ENCODE data around the gene EPSTI1.

The EPSTI1 gene

GRCh38 chr13:42976066-42976465 lies 16.0 kb downstream of the EPSTI1 start:
- DNase-seq (ENCODE audit: low read depth in 2 of 2, low spot score in 1 of 2): no peak

DNA sequence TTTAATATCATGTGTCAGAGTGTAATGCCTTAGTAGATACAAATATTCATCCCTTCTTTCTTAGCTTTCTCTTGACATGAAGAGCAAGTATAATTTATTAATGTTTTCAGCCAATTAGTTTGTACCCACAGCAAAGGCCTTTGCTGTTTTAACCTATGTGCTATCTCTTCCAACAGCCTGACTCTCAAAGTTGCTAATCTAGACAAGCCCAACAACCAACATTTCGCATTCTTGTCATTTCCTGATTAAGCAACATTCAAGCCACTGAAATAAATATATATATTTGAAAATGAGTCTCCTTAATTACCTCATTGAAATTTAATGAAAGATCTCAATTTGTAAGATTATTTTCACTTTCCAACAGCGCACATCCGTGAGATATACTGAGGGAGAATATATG lies 18.5 kb downstream of the EPSTI1 start:
- no peak for DNase-seq (ENCODE audit: low read depth in 2 of 2, low spot score in 1 of 2)

DNA sequence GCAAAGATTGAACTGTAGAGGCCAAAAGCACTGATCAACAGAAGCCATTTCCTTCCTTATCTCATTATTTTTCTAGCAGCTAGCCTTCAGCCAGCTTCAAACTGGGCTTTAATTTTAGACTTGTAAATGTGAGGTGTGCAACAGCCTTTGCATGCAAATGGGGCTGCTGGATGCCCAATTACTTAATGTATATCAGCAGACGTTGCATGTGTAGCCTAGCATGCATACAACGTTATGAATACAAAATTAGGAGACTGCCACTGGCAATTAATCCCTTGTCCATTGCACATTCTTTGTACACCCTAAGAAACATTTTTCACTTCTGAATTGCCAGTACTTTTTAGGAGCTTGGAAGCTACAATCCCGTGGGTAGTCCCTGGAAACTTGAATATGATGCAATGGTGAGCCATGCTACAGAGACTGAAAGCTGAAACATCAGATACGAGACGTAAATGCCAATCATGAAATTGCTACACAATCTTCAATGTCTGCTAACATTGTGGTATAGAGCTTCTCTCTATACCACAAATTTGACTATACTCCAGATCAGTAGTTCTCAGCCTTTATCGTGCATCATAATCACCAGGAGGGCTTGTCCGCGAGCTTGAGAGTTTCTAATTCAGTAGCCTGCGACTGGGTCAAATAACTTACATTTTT lies 20.2 kb downstream of the EPSTI1 start:
- no peak for DNase-seq (ENCODE audit: low read depth in 2 of 2, low spot score in 1 of 2)

DNA sequence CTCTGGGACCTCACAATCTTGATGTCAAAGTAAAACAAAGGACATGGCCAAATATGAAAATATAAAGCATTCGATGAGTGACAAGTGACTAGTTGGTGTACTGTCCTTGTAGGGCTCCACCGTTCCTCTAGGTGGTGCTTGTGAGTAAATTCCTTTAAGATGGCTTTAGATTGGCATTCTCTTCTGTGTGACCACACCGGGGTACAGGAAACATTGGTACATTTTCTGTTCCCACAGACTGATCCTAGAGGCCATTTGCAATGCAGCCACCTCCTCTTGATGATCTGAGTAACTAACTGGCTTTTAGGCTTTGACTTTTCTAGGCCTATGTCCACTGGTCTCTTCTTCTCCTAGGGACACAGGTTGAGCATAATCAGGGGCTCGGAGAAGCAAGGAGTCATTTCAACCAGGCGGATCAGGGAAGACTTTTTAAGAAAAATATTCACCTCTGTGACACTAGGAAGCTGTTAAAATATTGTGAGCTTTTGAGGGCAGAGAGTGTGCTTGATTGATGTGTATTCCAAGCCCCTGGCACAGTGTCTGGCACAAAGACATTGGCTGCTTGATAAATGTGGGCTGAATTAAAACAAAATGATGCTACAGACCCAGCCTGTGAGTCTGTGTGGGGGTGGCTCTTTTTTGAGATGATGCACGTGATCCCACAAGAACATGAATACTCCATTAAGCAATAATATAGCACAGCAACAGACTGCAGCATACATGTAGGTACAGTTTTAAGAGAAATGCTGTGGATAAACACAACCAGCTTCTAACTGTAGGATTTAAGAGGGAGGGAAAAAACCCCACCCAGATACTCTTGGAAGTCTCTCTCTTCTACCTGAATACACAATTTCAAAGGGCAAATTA lies 21.0 kb downstream of the EPSTI1 start:
- DNase-seq (ENCODE audit: low read depth in 2 of 2, low spot score in 1 of 2): no peak

DNA sequence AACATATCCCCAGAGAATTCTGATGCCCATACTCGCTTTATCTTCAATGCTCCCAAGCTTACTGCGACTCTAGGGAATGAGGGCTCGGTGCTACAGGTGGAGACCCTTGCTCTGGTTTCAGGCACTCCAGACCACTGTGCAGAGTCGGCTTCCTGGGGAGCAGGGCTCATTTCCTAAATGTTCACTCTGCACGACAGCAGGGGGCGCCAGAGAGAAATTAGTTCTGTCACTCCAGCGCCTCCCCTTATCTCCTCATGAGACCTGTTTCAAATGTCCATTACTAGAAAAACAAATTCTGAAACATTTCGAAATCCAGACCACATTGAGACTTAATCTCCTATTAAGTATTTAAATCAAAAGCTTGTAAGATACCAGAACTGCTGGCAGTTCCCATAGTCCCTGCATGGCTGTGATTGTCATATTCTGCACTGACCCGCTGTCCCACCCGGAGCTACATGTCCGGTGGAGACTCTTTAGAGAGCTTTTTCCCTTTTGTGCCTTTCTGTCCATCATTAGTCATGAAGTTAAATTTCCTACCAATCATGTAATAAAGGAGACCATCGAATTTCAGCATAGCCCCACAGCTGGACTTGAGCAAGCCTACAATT lies 22.4 kb downstream of the EPSTI1 start:
- DNase-seq (ENCODE audit: low read depth in 2 of 2, low spot score in 1 of 2): peak; percentile 54 to 79

DNA sequence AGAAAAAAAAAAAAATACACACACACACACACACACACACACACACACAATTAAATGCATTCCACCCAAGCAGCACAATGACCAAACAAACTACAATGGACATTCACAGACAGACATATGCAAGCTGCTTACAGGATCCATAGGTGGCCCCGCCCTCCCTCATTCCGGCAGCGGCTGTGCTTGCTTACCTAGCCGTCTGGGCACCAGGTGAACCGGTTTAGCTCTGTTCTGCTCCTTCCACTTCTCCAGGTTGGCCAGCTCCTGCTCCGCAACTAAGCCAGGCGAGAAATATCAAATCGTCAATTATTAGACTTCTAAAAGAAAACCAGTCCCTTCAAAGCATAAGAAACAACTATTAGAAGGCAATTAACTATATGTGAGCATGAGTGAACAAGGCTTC lies 23.1 kb downstream of the EPSTI1 start:
- no peak for DNase-seq (ENCODE audit: low read depth in 2 of 2, low spot score in 1 of 2)

GRCh38 chr13:42967660-42968059 lies 24.4 kb downstream of the EPSTI1 start:
- DNase-seq (ENCODE audit: low read depth in 2 of 2, low spot score in 1 of 2): no peak

DNA sequence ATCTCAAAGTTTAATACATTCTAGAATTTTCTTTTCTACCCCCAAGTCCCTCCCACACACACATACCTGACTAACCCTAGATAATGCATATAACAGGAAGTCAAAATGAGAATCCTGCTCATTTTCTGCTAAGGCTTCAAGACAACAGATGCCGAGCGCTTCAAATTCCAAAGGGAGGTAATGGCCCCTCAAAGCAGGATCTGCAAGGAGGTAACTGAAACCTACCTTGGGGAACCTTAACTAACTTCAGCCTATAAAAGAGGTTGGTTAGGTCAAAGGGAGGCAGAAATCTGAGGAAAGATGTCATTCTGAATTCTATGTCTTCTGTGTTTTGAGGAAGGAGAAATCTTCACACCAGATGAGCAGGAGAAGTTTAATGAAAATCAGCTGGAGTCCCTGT lies 26.8 kb downstream of the EPSTI1 start:
- no peak for DNase-seq (ENCODE audit: low read depth in 2 of 2, low spot score in 1 of 2)

DNA sequence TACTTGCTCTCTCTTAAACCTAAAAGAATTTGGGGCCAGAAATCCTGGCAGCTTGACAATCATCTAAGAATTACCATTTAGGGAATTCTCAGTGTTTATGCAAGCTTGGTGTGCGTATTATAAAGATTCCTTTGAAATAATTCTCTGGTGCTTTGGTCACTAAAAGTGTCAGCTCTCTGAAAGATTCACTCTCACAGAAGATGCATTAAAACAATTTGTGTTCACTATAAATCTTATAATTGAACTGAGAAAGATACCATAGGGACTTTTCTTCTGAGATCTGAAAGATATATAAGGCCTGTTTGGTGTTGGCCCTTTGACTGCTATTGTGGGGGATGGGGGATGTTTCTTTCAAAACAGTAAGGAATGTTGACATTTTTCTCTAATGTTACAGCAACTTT lies 27.3 kb downstream of the EPSTI1 start:
- DNase-seq (ENCODE audit: low read depth in 2 of 2, low spot score in 1 of 2): no peak

- DNase-seq (ENCODE audit: low read depth in 2 of 2, low spot score in 1 of 2): no peak
These were observed 32.4 kb downstream of the EPSTI1 start for GRCh38 chr13:42959615-42960014.

- DNase-seq (ENCODE audit: low read depth in 2 of 2, low spot score in 1 of 2): no peak
These were observed 34.2 kb downstream of the EPSTI1 start for GRCh38 chr13:42957881-42958280.

GRCh38 chr13:42950181-42950580 lies 41.9 kb downstream of the EPSTI1 start:
- DNase-seq (ENCODE audit: low read depth in 2 of 2, low spot score in 1 of 2): no peak

DNA sequence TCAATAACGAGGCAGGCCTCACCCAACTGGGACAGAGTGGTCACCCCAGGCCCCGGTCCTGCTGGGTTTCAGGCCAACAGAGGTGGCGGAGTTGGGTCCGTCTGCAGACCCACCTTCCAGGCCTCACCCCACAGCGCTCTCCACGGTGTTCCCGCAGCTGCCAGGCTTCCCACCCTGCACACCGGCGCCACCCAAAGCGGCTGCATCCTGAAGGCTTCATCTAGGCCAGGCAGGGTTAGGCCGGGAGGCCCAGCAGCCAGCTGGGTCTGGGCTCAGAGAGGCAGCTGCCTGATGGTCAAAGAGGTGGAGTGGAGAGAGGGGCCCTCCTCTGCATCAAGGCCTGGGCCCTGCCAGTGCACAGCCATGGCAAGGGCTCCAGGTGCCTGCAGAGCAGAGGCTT lies 44.1 kb downstream of the EPSTI1 start:
- no peak for DNase-seq (ENCODE audit: low read depth in 2 of 2, low spot score in 1 of 2)

- DNase-seq (ENCODE audit: low read depth in 2 of 2, low spot score in 1 of 2): no peak
These were observed 45.1 kb downstream of the EPSTI1 start for GRCh38 chr13:42946927-42947326.

GRCh38 chr13:42929886-42930535 lies 62.0 kb downstream of the EPSTI1 start:
- DNase-seq (ENCODE audit: low read depth in 2 of 2, low spot score in 1 of 2): no peak

DNA sequence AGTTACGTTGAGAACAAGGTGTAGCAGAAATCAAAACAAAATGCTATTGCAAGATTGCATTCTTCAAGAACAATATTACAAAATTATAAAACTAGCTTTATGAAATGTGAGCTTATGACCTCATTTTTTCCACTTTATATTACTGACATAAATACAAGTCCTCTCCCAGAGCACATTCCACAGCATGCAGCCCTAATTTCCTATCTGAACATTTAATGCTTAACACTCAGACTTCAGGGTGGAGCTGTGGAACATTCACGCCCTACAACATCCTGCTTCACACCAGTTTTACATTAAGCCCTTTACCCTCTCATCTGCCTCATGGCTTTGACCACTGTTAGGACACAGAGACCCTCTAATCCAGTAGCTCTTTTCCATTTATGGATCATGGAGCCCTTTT lies 65.5 kb downstream of the EPSTI1 start:
- no peak for DNase-seq (ENCODE audit: low read depth in 2 of 2, low spot score in 1 of 2)

DNA sequence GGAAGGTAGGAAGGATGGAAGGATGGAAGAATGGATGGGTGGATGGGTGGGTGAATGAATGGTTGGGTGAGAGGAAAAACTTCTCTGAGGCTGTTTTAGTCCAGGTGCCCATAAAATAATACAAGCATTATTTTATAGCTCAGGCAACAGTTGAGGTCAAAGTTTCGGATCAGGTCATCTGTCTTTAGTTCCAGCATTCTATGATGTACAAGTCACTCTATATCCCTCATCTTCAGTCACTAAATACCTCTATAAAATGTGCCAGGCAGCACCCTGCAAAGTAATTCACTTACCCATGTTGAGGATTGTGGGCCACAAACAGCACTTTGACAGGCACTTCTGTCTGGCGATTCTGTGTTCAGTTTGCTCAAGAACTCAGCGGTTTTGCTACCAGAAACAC lies 66.0 kb downstream of the EPSTI1 start:
- no peak for DNase-seq (ENCODE audit: low read depth in 2 of 2, low spot score in 1 of 2)

- no peak for DNase-seq (ENCODE audit: low read depth in 2 of 2, low spot score in 1 of 2)
These were observed 66.4 kb downstream of the EPSTI1 start for GRCh38 chr13:42925626-42926025.

DNA sequence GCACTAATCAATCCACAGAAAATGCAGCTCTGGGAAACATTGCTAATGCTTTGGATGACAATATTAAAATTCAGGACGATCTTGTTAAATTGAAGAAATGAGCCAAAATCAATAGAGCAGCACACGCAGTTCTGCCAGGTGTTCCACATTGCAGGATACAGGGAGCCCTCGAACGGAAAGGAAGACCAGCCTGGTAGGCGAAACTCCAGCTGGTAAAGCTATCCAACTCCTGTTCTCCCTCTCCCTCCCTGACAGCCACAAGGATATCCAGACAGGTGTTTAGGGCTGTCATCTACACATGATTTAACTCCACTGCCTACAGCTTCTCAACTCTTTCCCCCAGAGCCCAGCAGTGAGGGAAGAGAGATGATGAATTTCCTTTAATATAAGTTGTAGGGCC lies 67.7 kb downstream of the EPSTI1 start:
- no peak for DNase-seq (ENCODE audit: low read depth in 2 of 2, low spot score in 1 of 2)

- no peak for DNase-seq (ENCODE audit: low read depth in 2 of 2, low spot score in 1 of 2)
These were observed 84.3 kb downstream of the EPSTI1 start for GRCh38 chr13:42907745-42908144.

GRCh38 chr13:42906257-42906656 lies 85.8 kb downstream of the EPSTI1 start:
- DNase-seq (ENCODE audit: low read depth in 2 of 2, low spot score in 1 of 2): no peak

DNA sequence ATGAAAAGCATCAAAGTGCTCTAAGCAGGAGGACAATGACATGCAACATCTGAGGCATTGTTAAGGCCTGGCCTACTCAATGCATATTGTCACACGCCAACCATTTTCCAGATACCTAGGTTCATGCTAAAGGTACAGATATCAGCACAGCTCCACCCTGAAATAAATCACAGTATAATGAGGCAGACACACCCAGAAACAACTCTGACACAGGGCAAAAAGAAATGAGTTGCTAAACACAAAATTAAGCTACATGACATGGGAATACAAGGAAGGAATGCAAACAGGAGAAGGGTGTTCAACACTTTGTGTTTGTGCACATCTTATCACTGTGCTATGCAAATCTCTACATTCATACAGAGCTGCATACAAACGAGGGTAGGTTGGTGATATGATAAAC lies 86.5 kb downstream of the EPSTI1 start:
- DNase-seq (ENCODE audit: low read depth in 2 of 2, low spot score in 1 of 2): no peak

Data from stimulated activated CD8-positive, alpha-beta memory T cell treated with anti-CD3 and anti-CD28 coated beads, Interleukin-4, amount 100 ng/mL, for 4 hours (primary cell).